ENCODE results near the gene VSTM4.

The VSTM4 gene

GRCh38 chr10:49010865-49011264 is 104.5 kb downstream of the VSTM4 start:
- Histone ChIP-seq H3K27ac (ENCODE audit: low read depth, low read length) (no peak overlapping the region), H3K4me3 (ENCODE audit: low read length) (no peak overlapping the region), H3K27me3 (ENCODE audit: control insufficient read depth, insufficient read depth, low read length) (no peaks in the 10 kb centered on the region), H3K4me1 (ENCODE audit: control insufficient read depth, insufficient read depth, low read length) (no peaks in the 10 kb centered on the region), H3K36me3 (ENCODE audit: control insufficient read depth, insufficient read depth, low read length) (no peaks in the 10 kb centered on the region), H3K9ac (ENCODE audit: low read length) (no peak overlapping the region)

GRCh38 chr10:49010295-49010694 is 105.0 kb downstream of the VSTM4 start:
- no peak overlapping the region for H3K4me3 ChIP-seq (ENCODE audit: low read length)
- H3K27ac ChIP-seq (ENCODE audit: low read depth, low read length), result no peak overlapping the region
- H3K36me3 ChIP-seq (ENCODE audit: control insufficient read depth, insufficient read depth, low read length), result no peaks in the 10 kb centered on the region
- no peak overlapping the region for H3K9ac ChIP-seq (ENCODE audit: low read length)
- H3K27me3 ChIP-seq (ENCODE audit: control insufficient read depth, insufficient read depth, low read length), result no peaks in the 10 kb centered on the region
- no peaks in the 10 kb centered on the region for H3K4me1 ChIP-seq (ENCODE audit: control insufficient read depth, insufficient read depth, low read length)

GRCh38 chr10:49009199-49009979 is 105.9 kb downstream of the VSTM4 start:
- no peaks in the 10 kb centered on the region for H3K27me3 ChIP-seq (ENCODE audit: control insufficient read depth, insufficient read depth, low read length)
- no peak overlapping the region for H3K27ac ChIP-seq (ENCODE audit: low read depth, low read length)
- no peak overlapping the region for H3K9ac ChIP-seq (ENCODE audit: low read length)
- no peaks in the 10 kb centered on the region for H3K36me3 ChIP-seq (ENCODE audit: control insufficient read depth, insufficient read depth, low read length)
- H3K4me1 ChIP-seq (ENCODE audit: control insufficient read depth, insufficient read depth, low read length), result no peaks in the 10 kb centered on the region
- no peak overlapping the region for H3K4me3 ChIP-seq (ENCODE audit: low read length)

- no peaks in the 10 kb centered on the region for H3K4me1 ChIP-seq (ENCODE audit: control insufficient read depth, insufficient read depth, low read length)
- no peak overlapping the region for H3K27ac ChIP-seq (ENCODE audit: low read depth, low read length)
- H3K4me3 ChIP-seq (ENCODE audit: low read length), result no peak overlapping the region
- H3K36me3 ChIP-seq (ENCODE audit: control insufficient read depth, insufficient read depth, low read length), result no peaks in the 10 kb centered on the region
- H3K27me3 ChIP-seq (ENCODE audit: control insufficient read depth, insufficient read depth, low read length), result no peaks in the 10 kb centered on the region
- H3K9ac ChIP-seq (ENCODE audit: low read length), result no peak overlapping the region
Measured at GRCh38 chr10:49008505-49009198, 106.7 kb downstream of the VSTM4 start.

GRCh38 chr10:49008091-49008490 is 107.2 kb downstream of the VSTM4 start:
- Histone ChIP-seq H3K27ac (ENCODE audit: low read depth, low read length) (no peak overlapping the region), H3K9ac (ENCODE audit: low read length) (no peak overlapping the region), H3K27me3 (ENCODE audit: control insufficient read depth, insufficient read depth, low read length) (no peaks in the 10 kb centered on the region), H3K36me3 (ENCODE audit: control insufficient read depth, insufficient read depth, low read length) (no peaks in the 10 kb centered on the region), H3K4me3 (ENCODE audit: low read length) (no peak overlapping the region), H3K4me1 (ENCODE audit: control insufficient read depth, insufficient read depth, low read length) (no peaks in the 10 kb centered on the region)

- Histone ChIP-seq H3K36me3 (ENCODE audit: control insufficient read depth, insufficient read depth, low read length) (no peaks in the 10 kb centered on the region), H3K9ac (ENCODE audit: low read length) (no peak overlapping the region), H3K27ac (ENCODE audit: low read depth, low read length) (no peak overlapping the region), H3K4me1 (ENCODE audit: control insufficient read depth, insufficient read depth, low read length) (no peaks in the 10 kb centered on the region), H3K27me3 (ENCODE audit: control insufficient read depth, insufficient read depth, low read length) (no peaks in the 10 kb centered on the region), H3K4me3 (ENCODE audit: low read length) (no peak overlapping the region)
Measured at GRCh38 chr10:49007129-49007528, 108.2 kb downstream of the VSTM4 start.

GRCh38 chr10:49005270-49005669 is 110.1 kb downstream of the VSTM4 start:
- H3K4me3 ChIP-seq (ENCODE audit: low read length), result no peak overlapping the region

GRCh38 chr10:49001870-49002672 is 113.3 kb downstream of the VSTM4 start:
- no peak overlapping the region for H3K9ac ChIP-seq (ENCODE audit: low read length)
- no peak overlapping the region for H3K27ac ChIP-seq (ENCODE audit: low read depth, low read length)
- H3K4me1 ChIP-seq (ENCODE audit: control insufficient read depth, insufficient read depth, low read length), result no peaks in the 10 kb centered on the region
- no peaks in the 10 kb centered on the region for H3K27me3 ChIP-seq (ENCODE audit: control insufficient read depth, insufficient read depth, low read length)
- no peaks in the 10 kb centered on the region for H3K36me3 ChIP-seq (ENCODE audit: control insufficient read depth, insufficient read depth, low read length)
- H3K4me3 ChIP-seq (ENCODE audit: low read length), result no peak overlapping the region

More at GRCh38 chr10:49005270-49005669, 110.1 kb downstream of the VSTM4 start:
- Histone ChIP-seq H3K4me1 (ENCODE audit: control insufficient read depth, insufficient read depth, low read length) (no peaks in the 10 kb centered on the region), H3K27ac (ENCODE audit: low read depth, low read length) (no peak overlapping the region), H3K36me3 (ENCODE audit: control insufficient read depth, insufficient read depth, low read length) (no peaks in the 10 kb centered on the region), H3K27me3 (ENCODE audit: control insufficient read depth, insufficient read depth, low read length) (no peaks in the 10 kb centered on the region), H3K9ac (ENCODE audit: low read length) (no peak overlapping the region)

- Histone ChIP-seq H3K4me1 (ENCODE audit: control insufficient read depth, insufficient read depth, low read length) (no peaks in the 10 kb centered on the region), H3K27me3 (ENCODE audit: control insufficient read depth, insufficient read depth, low read length) (no peaks in the 10 kb centered on the region), H3K36me3 (ENCODE audit: control insufficient read depth, insufficient read depth, low read length) (no peaks in the 10 kb centered on the region), H3K4me3 (ENCODE audit: low read length) (no peak overlapping the region), H3K27ac (ENCODE audit: low read depth, low read length) (no peak overlapping the region), H3K9ac (ENCODE audit: low read length) (no peak overlapping the region)
Measured at GRCh38 chr10:49001402-49001801, 113.9 kb downstream of the VSTM4 start.

GRCh38 chr10:49000437-49001398 is 114.6 kb downstream of the VSTM4 start:
- H3K27ac ChIP-seq (ENCODE audit: low read depth, low read length), result no peak overlapping the region

GRCh38 chr10:48999346-48999745 is 116.0 kb downstream of the VSTM4 start:
- Histone ChIP-seq H3K4me3 (ENCODE audit: low read length) (no peak overlapping the region), H3K36me3 (ENCODE audit: control insufficient read depth, insufficient read depth, low read length) (no peaks in the 10 kb centered on the region), H3K9ac (ENCODE audit: low read length) (no peak overlapping the region), H3K27me3 (ENCODE audit: control insufficient read depth, insufficient read depth, low read length) (no peaks in the 10 kb centered on the region), H3K4me1 (ENCODE audit: control insufficient read depth, insufficient read depth, low read length) (no peaks in the 10 kb centered on the region), H3K27ac (ENCODE audit: low read depth, low read length) (no peak overlapping the region)

More at GRCh38 chr10:49000437-49001398, 114.6 kb downstream of the VSTM4 start:
- Histone ChIP-seq H3K4me1 (ENCODE audit: control insufficient read depth, insufficient read depth, low read length) (no peaks in the 10 kb centered on the region), H3K36me3 (ENCODE audit: control insufficient read depth, insufficient read depth, low read length) (no peaks in the 10 kb centered on the region), H3K27me3 (ENCODE audit: control insufficient read depth, insufficient read depth, low read length) (no peaks in the 10 kb centered on the region), H3K4me3 (ENCODE audit: low read length) (no peak overlapping the region), H3K9ac (ENCODE audit: low read length) (no peak overlapping the region)
